COLO829 (cell line): ENCODE data around the gene ZNF559.
"Not testable (repeated sequence)": the region's sequence is repeated elsewhere in the genome, so short reads cannot be mapped to it uniquely, and the experiment has no call there.

Experiments
- DNase-seq: peaks from one replicate; pipeline ENCODE4 v3.0.0; 2012; ENCODE audit warnings: low spot score

ZNF559 gene

DNA sequence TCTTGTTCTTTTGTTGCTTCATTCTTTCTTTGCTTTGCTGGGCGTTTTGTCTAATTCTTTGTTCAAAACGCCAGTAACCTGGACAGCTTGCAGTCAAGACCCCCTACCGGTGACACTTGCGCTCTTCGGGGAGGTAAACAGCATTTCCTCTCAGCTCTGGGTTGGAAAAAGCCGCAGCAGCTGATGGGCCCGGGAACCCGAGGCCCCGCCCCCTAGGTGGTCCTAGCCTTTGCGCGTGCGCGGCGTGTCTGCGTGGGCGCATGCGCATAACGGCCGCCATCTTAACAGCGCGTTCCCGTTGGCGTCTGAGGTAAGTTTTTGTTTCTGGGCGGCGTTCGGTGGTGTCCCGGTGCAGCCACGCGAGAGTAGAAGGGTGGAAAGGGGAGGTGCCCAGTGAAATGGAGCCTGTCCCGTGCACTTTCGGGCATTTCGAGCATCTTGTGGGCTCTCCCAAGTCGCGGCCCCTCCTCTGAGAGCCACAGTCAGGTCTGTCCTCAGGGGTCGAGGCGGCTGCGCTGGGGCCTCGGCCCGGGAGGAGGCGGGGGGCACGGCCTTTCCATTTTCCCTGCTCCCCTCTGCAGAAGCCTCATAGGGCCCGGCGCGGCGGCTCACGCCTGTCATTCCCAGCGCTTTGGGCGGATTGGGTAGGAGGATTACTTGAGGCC, at the start of gene ZNF559:
ZNF559 (plus strand) TSS at position 261 of the 665 bp plus-strand sequence. CDS start 14,371 bp downstream, outside the sequence.
- DNase-seq, result peak; percentile 95

DNA sequence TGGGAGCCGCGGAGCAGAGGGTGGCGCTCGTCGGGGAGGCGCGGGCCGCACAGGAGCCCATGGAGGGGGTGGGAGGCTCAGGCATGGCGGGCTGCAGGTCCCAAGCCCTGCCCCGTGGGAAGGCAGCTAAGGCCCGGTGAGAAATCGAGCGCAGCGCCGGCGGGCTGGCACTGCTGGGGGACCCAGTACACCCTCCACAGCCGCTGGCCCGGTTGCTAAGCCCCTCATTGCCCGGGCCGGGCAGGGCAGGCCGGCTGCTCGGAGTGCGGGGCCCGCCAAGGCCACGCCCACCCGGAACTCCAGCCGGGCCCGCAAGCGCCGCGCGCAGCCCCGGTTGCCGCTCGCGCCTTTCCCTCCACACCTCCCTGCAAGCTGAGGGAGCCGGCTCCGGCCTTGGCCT, 40.5 kb upstream of the ZNF559 start:
- not testable (repeated sequence) for DNase-seq

DNA sequence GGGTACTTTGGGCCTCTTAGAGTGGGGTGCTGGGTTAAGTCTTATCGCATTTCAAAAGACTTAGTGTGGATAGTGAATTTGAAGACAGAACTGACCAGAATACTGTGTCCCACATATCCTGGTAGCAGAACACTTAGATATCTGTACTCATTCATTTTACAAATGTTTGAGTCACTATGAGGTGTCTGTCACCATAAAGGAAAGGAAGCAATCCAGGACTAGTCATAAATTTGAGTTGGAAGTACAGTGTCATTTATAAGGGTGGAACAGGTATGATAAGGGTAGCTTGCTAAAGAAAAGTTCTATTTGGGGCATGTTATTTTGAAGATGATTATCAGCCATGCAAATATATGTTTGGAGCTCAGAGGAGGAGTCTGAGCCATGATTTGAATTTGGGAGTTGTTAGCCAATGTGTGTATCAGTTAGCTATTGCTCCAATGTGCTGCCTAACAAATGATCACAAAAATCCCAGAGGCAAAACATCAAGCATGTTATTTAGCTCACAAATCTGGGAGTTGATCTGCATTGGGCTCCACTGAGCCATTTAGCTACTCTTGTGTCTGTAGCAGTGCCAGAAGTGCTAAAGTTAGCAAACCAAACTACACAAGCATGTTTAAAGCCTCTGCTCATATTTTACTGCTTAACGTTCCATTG, 34.6 kb upstream of the ZNF559 start:
- no peak for DNase-seq

DNA sequence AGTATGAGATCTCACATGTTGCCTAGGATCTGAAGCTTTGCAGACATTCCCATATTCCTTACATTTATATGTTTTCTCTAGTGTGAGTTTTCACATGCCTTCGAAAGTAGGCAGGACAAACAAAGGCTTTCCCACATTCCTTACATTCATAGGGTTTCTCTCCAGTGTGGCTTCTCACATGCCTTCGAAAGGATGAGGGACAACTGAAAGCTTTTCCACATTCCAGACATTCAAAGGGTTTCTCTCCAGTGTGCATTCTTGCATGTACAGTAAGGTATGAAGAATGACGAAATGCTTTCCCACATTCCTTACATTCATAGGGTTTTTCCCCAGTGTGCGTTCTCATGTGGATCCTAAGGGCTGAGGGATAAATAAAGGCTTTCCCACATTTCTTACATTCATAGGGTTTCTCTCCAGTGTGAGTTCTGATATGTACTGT, 28.5 kb upstream of the ZNF559 start:
- DNase-seq, result no peak

DNA sequence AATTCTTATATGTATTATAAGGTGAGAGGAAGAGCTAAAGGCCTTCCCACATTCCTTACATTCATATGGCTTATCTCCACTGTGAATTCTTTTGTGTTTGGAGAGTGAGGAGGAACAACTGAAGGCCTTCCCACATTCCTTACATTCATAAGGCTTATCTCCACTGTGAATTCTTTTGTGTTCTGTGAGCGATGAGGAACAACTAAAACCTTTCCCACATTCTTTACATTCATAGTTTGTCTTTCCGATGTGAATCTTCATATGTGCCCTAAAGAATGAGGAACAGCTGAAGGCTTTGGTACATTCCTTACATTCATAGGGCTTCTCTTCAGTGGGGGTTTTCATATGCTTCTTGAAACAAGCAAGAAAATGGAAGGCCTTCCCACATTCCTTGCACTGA, 27.6 kb upstream of the ZNF559 start:
- DNase-seq, result no peak

DNA sequence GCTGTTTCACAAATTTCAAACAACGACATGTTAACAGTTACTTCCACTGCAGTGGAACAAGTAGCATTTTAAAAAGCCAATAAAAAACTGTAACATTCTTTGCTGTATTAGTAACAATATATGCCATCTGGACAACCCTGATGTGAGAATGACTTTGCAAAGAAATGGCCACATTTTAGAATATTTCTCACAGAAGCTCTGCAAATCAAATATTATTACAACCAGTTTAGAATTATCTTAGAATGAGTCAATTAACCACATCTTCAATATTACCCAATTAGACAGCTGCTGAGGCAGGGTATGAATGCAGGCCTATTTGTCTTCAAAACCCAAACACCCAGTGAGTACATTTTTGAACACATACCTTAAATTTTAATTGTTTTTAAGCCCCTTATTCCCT, 17.5 kb upstream of the ZNF559 start:
- no peak for DNase-seq

DNA sequence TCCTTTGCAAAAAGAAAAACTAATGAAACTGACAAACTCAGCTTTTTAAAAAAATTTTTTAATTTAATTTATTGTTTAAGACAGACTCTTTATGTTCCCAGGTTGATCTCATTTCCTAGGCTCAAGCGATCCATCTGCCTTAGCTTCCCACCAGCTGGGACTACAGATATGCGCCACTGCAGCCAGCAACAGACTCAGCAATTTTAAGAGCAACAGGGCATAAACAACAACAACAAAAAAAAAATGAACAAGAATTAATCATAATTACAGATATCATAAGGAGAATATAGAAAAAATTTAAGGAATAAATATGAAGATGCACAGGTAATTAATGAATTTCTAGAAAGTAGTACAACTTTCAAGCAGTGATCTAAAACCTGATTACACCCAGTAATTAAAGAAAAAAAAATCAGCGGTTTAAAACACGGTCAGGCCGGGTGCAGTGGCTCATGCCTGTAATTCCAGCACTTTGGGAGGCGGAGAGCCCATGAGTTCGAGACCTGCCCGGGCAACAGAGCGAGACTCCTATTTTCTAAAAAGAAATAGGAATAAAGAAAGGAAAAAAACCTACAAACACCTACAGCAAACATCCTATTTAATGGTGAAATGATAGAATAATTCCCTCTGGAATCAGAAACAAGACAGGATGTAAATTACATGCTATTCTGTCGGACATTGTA, 15.7 kb upstream of the ZNF559 start:
- no peak for DNase-seq

DNA sequence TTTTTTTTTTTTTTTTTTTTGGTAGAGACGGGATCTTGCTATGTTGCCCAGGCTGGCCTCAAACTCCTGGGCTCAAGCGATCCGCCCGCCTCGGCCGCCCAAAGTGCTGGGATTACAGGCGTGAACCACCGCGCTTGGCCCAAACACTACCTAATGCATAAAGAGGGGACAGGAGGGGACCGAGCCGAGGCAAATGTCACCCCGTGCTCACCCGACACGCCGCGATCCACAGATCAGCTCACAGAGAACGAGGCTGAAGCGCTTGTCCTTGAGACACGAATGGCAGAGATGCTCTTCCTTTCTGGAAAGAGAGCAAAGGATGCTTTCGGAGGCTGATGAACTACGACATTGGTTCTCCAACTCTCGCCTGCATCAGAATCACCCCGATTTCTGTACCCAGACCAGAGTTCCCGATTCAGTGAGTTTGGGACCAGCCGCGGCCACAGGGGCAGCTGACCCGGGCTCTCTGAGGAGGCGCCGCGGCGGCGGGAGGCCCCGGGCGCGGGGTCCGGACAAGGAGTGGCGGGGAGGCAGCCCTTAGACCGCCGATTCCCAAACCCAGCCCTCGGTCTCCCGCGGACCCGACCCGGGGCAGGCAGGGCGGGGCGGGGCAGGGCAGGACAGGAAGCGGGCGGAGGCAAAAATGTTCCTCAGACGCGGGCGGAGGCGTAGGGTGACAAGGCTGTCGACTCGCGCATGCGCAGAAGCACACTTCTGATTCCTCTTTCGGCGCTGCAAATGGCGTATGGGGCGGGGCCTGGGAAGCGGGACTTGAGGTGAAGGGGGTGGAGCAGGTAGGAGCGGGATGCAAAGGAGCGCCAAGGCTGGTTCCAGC, 14.6 kb upstream of the ZNF559 start, which contains the start of gene ZNF699:
ZNF699 (minus strand) TSS at position 700 of the 835 bp plus-strand sequence. CDS start 4,719 bp downstream, outside the sequence.
- DNase-seq, result peak; percentile 95

DNA sequence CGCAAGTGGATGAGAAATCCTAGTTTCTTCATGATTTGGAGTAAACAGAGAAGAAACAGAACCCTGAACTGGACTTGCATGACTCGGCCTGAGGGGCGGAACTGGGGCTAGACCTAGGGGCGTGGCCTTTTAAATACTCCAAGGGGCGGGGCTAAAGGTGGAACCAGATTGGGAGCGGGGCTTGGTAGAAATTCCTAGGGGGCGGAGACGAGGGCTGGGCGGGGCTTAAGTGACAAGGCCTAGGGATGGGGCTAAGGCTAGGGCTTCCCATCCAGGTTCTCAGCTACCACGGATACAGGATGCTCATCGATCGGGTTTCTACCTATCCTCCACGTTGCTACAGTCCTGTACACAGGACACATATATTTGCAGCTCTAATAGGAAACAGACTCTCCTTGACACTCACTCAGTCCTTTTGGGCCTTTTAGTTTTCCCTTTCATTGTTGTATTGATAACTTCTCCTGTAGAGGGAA, 14.0 kb upstream of the ZNF559 start:
- DNase-seq, result peak; percentile 92

DNA sequence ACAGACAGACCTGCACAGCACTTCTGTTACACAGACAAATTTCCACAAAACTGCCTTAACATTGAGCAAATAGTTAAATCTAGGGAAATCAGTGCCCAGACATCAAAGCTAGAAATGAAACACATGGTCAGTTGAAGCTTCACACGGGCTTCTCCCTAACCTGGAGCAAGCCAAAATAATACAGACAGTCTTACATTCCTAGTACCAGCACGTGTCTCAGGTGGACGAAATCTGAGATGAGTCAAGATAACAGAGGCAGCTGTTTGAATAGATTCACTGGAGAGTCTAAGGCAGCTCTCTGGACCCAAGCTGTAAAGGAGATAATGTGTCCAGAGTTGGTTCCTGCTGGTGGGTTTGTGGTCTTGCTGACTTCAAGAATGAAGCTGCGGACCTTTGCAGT, 10.2 kb upstream of the ZNF559 start:
- DNase-seq, result no peak

DNA sequence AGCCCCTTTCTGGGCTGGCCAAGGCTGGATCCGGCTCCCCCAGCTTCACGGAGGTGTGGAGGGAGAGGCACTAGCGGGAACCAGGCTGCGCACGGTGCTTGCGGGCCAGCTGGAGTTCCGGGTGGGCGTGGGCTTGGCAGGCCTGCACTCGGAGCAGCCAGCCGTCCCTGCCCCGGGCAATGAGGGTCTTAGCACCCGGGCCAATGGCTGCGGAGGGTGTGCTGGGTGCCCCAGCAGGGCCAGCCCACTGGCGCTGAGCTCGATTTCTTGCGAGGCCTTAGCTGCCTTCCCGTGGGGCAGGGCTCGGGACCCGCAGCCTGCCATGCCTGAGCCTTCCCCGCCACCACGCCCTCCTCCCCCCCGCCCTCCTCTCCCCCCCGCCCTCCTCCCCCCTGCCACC, 2.6 kb upstream of the ZNF559 start:
- no peak for DNase-seq

DNA sequence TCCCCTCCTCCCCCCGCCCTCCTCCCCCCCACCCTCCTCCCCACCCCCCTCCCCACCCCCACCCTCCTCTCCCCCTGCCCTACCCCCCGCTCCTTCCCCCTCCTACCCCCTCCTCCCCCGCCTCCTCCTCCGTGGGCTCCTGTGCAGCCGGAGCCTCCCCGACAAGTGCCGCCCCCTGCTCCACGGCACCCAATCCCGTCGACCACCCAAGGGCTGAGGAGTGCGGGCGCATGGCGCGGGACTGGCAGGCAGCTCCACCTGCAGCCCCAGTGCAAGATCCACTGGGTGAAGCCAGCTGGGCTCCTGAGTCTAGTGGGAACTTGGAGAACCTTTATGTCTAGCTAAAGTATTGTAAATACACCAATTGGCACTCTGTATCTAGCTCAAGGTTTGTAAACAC, 2.2 kb upstream of the ZNF559 start:
- not testable (repeated sequence) for DNase-seq

DNA sequence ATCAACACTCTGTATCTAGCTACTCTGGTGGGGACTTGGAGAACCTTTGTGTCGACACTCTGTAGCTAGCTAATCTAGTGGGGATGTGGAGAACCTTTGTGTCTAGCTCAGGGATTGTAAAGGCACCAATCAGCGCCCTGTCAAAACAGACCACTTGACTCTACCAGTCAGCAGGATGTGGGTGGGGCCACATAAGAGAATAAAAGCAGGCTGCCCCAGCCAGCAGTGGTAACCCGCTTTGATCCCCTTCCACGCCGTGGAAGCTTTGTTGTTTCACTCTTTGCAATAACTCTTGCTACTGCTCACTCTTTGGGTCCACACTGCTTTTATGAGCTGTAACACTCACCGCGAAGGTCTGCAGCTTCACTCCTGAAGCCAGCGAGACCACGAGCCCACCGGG, 1.8 kb upstream of the ZNF559 start:
- DNase-seq, result not testable (repeated sequence)

DNA sequence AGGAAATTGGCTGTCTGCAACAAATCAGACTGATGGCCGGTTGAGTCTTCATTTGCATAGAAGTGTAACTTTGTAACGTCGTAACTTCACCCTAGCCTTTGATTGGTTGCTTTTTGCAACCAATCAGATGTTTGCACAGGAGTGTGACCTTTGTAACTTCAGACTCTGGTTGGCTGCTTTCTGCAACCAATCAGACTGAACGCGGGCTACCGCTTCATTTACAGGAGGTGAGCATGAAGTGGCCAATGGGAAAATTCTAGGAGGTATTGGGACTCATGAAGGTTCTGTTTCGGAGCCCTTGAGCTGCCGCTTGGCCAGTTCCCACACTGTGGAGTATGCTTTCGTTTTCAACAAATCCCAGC, 441 bp upstream of the ZNF559 start:
- DNase-seq, result peak; percentile 59

DNA sequence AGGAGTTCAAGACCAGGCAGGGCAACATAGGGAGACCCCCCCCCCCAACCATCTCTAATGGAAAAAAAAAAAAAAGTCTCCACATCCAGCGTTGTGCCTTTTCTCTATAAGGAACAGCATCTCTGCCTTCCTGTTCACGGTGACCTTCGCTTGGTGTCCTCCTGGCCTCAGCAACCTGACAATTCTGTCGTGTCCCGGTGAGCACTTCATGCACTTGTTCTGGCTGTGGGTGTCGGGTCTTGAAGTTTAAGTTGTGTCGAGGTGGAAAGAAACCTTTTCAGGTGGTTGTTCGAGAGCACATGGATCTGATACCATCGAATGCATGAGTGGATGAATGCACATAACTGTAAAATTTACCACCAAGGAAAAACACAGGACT, 594 bp downstream of the ZNF559 start:
- no peak for DNase-seq

DNA sequence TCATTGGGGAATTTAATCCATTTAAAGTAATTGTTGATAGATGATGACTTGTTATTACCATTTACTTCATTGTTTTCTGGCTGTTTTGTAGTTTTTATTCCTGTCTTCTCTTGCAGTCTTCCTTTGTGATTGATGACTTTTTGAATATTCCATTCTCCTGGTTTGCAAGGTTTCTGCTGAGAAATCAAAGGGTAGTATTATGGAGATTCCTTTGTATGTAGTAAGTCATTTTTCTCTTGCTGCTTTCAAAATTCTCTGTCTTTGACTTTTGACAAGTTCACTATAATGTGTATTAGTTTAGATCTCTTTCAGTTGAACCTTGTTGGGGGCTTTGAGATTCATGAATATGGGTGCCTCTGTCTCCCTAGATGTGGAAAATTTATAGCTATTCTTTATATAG, 6.0 kb downstream of the ZNF559 start:
- no peak for DNase-seq

DNA sequence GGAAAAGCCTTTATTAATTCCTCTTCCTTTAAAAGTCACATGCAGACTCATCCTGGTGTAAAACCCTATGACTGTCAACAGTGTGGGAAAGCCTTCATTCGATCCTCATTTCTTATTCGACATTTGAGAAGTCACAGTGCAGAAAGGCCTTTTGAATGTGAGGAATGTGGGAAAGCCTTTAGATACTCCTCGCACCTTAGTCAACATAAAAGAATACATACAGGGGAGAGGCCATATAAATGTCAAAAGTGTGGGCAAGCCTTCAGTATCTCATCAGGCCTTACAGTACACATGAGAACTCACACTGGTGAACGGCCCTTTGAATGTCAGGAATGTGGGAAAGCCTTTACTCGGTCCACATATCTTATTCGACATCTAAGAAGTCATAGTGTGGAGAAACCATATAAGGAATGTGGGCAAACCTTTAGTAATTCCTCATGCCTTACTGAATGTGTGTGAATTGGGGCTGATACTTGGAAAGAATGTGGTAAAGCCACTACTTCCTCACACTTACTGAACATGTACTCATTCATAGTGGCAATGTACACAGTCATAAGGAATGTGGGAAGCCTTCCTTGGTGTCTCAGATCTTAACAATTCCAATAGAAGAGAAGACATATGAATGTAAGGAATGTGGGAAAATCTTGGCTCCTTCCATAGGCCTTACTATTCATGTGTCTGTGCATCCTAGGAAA, 18.8 kb downstream of the ZNF559 start:
- DNase-seq, result no peak

DNA sequence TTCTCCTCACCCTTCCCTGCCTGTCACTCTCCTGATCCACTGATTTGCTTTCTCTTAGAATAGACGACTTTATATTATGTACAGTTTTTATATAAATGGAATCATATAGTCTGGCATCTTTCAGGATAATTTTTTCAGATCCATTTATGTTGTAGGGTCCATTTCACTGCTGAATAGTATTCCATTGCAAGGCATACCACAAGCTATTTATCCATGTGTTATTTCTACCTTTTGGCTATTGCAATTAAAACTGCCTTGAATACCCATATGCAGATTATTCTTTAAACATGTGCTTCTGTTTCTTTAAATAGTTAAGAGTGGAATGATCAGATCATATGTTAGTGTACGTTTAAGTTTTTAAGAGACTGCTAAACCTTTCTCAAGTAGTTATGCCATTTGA, 21.0 kb downstream of the ZNF559 start:
- DNase-seq, result no peak

DNA sequence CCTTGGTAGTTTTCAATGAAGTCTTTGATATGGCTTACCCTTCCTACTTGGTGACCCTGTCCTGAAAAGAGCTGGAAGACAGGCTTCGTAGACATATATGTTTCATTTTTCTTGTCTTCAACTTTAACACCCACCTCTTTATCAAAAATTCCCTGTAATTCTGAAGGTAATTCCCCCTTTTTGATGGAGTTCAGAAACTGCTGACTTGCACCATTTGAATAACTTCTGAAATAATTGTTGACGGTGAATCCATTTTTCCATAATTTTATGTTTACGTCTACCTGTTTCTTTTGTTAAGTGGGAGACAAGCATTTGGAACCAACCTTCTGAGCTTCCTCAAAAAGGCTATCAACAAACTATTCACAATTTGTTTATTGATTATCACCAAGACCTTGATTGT, 24.3 kb downstream of the ZNF559 start:
- no peak for DNase-seq

DNA sequence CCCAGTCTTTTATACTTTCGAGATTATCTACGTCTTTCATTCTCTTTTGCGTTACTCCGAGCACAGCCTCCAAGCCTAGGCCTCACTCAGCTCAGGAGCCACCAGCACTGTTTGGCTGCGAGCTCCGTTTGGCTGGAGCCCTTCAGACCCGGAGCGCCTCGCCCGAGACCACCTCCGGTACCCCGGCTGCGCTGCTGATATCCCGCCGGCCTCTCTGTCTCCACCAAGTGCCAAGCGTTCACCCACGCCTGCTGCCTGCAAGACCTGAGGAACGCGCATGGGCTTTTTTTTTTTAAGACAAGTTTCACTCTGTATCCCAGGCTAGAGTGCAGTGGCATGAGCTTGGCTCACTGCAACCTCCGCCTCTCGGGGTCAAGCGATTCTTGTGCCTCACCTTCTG, 24.7 kb downstream of the ZNF559 start:
- DNase-seq, result no peak

DNA sequence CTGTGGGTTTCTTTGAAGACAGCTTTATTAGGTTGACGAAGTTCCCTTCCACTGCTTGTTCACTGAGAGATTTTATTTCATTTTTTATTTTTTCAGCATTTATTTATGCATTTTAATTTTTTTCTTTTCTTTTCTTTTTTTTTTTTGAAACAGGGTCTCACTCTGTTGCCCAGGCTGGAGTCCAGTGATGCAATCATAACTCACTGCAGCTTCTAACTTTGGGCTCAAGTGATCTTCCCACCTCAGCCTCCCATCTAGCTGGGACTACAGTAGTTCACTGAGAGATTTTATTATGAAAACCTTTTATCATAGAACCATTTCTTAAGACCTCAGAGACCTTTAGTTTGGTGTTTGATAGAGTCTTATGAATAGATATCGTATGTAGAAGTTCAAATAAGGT, 28.5 kb downstream of the ZNF559 start:
- DNase-seq, result no peak

DNA sequence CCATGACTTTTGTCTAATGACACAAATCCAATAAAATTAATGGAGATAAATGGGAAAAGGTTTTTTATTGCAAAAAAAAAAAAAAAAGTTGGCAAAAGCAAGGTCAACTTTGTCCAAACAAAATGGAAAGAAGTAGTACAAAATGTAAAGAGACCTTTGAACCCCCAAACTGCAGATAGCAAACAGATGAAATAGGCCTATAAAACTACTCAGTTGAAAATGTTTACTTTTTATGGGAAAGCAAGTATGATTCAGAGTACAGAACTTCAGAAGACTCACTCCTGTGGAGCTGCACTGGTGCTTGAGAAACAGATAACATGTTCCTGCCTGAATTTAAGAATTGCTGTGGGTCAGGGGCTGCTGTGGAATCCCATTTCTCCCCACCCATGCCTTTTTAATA, 29.0 kb downstream of the ZNF559 start:
- no peak for DNase-seq
